Neural cell (in vitro differentiated cells): Measurements from ENCODE around the gene TMEM184C. TPM values are rescaled to one million over a fixed set of nuclear protein-coding genes. Genes with fewer than 3 reads are reported as not detected.

Source experiments
- H2AFZ ChIP-seq: fragments of 200-600, 300-800 bp; sonication (generic), shearing (Covaris generic); 2 replicates; pipeline ENCODE4 v1.6.0; 2014; ENCODE audit warnings: low read depth, mild to moderate bottlenecking, antibody characterized with exemption, low read length, moderate library complexity
- H3F3A ChIP-seq: fragments of 200-600 bp; shearing (Covaris generic); 2 replicates; pipeline ENCODE4 v1.6.1; 2016; ENCODE audit warnings: mild to moderate bottlenecking, moderate library complexity, mixed read lengths, antibody characterized with exemption, low read length; ENCODE audit not compliant: insufficient read depth, poor library complexity, severe bottlenecking
- H3K27ac ChIP-seq: fragments of 200-600, 300-800 bp; sonication (generic), shearing (Covaris generic); 2 replicates; pipeline ENCODE4 v1.5.1; 2014; ENCODE audit warnings: mild to moderate bottlenecking, low read length, moderate library complexity
- H3K27me3 ChIP-seq: fragments of 300-800, 200-600 bp; sonication (generic), shearing (Covaris generic); 2 replicates; pipeline ENCODE4 v1.6.0; 2014; ENCODE audit warnings: mild to moderate bottlenecking, low read depth, low read length, moderate library complexity; ENCODE audit not compliant: insufficient read depth
- H3K36me3 ChIP-seq: fragments of 300-800, 200-600 bp; sonication (generic), shearing (Covaris generic); 2 replicates; pipeline ENCODE4 v1.5.1; 2014; ENCODE audit warnings: mild to moderate bottlenecking, antibody characterized with exemption, low read length, moderate library complexity; ENCODE audit not compliant: insufficient read depth
- H3K4me2 ChIP-seq: fragments of 300-800, 200-600 bp; sonication (generic), shearing (Covaris generic); 2 replicates; pipeline ENCODE4 v1.6.0; 2014; ENCODE audit warnings: mild to moderate bottlenecking, low read length
- H3K4me3 ChIP-seq: fragments of 300-800, 200-600 bp; sonication (generic), shearing (Covaris generic); 2 replicates; pipeline ENCODE4 v1.5.1; 2014; ENCODE audit warnings: mild to moderate bottlenecking, low read length, moderate library complexity
- H3K79me2 ChIP-seq: fragments of 200-600 bp; shearing (Covaris generic); replicated peaks from 2 replicates; pipeline ENCODE4 v1.6.0; 2014; ENCODE audit warnings: mild to moderate bottlenecking, low read length, moderate library complexity; ENCODE audit not compliant: insufficient read depth
- H3K9ac ChIP-seq: fragments of 300-800, 200-600 bp; sonication (generic), shearing (Covaris generic); 2 replicates; pipeline ENCODE4 v1.6.1; 2016; ENCODE audit warnings: mild to moderate bottlenecking, low read length, mixed read lengths
- H3K9me2 ChIP-seq: fragments of 200-600 bp; shearing (Covaris generic); 2 replicates; pipeline ENCODE4 v1.6.1; 2016; ENCODE audit warnings: mild to moderate bottlenecking, low read length, mixed read lengths; ENCODE audit not compliant: insufficient read depth
- H3K9me3 ChIP-seq: fragments of 200-600, 300-800 bp; sonication (generic), shearing (Covaris generic); 2 replicates; pipeline ENCODE4 v1.6.1; 2016; ENCODE audit warnings: mild to moderate bottlenecking, mixed run types, low read length, moderate library complexity, mixed read lengths
- H4K20me1 ChIP-seq: fragments of 200-600 bp; shearing (Covaris generic); 2 replicates; pipeline ENCODE4 v1.6.1; 2016; ENCODE audit warnings: mild to moderate bottlenecking, mixed run types; ENCODE audit not compliant: insufficient read depth
- CTCF ChIP-seq: fragments of 450-650 bp; IDR thresholded peaks from 2 replicates; pipeline ENCODE4 v1.5.1; 2014; ENCODE audit warnings: antibody characterized with exemption, mild to moderate bottlenecking, moderate library complexity; ENCODE audit not compliant: poor library complexity, severe bottlenecking
- EP300 ChIP-seq: fragments of 450-650 bp; conservative IDR thresholded peaks from 2 replicates; pipeline ENCODE4 v1.6.1; 2014; ENCODE audit warnings: antibody characterized with exemption, mild to moderate bottlenecking, moderate library complexity; ENCODE audit not compliant: poor library complexity, severe bottlenecking
- EZH2 ChIP-seq: fragments of 200-600, 300-800 bp; shearing (Covaris generic), sonication (generic); IDR thresholded peaks from 2 replicates; pipeline ENCODE4 v1.6.1; 2014; ENCODE audit warnings: antibody characterized with exemption, low read length, borderline replicate concordance, mild to moderate bottlenecking; ENCODE audit not compliant: insufficient read depth, poor library complexity, severe bottlenecking
- MXI1 ChIP-seq: fragments of 450-650 bp; conservative IDR thresholded peaks from 2 replicates; pipeline ENCODE4 v1.6.1; 2014; ENCODE audit warnings: antibody characterized with exemption, mild to moderate bottlenecking; ENCODE audit not compliant: poor library complexity, severe bottlenecking
- POLR2AphosphoS5 ChIP-seq: IDR thresholded peaks from 2 replicates; pipeline ENCODE4 v1.6.1; 2012
- RAD21 ChIP-seq: fragments of 450-650 bp; conservative IDR thresholded peaks from 2 replicates; pipeline ENCODE4 v1.6.1; 2014; ENCODE audit warnings: antibody characterized with exemption, mild to moderate bottlenecking, moderate library complexity
- REST ChIP-seq: IDR thresholded peaks from 2 replicates; pipeline ENCODE4 v1.6.1; 2012; ENCODE audit warnings: borderline replicate concordance
- SMC3 ChIP-seq: fragments of 450-650 bp; conservative IDR thresholded peaks from 2 replicates; pipeline ENCODE4 v1.6.1; 2014; ENCODE audit warnings: antibody characterized with exemption, mild to moderate bottlenecking, moderate library complexity; ENCODE audit not compliant: poor library complexity
- TAF1 ChIP-seq: IDR thresholded peaks from 2 replicates; pipeline ENCODE4 v1.6.1; 2012; ENCODE audit warnings: low read depth
- polyA plus RNA-seq: library from polyadenylated mRNA; depleted of rRNA; stranded (reverse); fragments of >200 nt; gene quantifications from 2 replicates; pipeline ENCODE4 v1.2.3, GENCODE V29; 2014

TMEM184C gene
- polyA plus RNA-seq, 1 donor from 2014 or later: 48.8 TPM

- Histone ChIP-seq H2AFZ (no peak overlapping the region), H3K4me2 (no peak overlapping the region), H3K4me3 (no peak overlapping the region), H3K9ac (no peak overlapping the region), H3K9me3 (no peaks in the 10 kb centered on the region), H3K27ac (no peak overlapping the region), H3K9me2 (no peaks in the 10 kb centered on the region), H3K27me3 (no peaks in the 10 kb centered on the region), H4K20me1 (no peaks in the 10 kb centered on the region), H3K36me3 (no peaks in the 10 kb centered on the region), H3K79me2 (no peaks in the 10 kb centered on the region), H3F3A (no peaks in the 10 kb centered on the region)
- TF ChIP-seq POLR2AphosphoS5: no peak
- no peak for TF ChIP-seq REST
- TF ChIP-seq RAD21: peak; percentile 65
- TF ChIP-seq MXI1: no peak
- peak; percentile 77 for TF ChIP-seq CTCF
- TF ChIP-seq TAF1: no peak
- TF ChIP-seq EZH2: no peak
- peak; percentile 74 for TF ChIP-seq SMC3
- TF ChIP-seq EP300: no peak
Measured at GRCh38 chr4:147707892-147708672, 90.9 kb downstream of the TMEM184C start.

GRCh38 chr4:147709999-147710398, 92.8 kb downstream of the TMEM184C start:
- H3K9me2 ChIP-seq: no peaks in the 10 kb centered on the region

More at GRCh38 chr4:147709999-147710398, 92.8 kb downstream of the TMEM184C start:
- TF ChIP-seq POLR2AphosphoS5 (no peak), TAF1 (no peak), RAD21 (no peak), EZH2 (no peak), REST (no peak), SMC3 (no peak), MXI1 (no peak), EP300 (no peak), CTCF (no peak)
- Histone ChIP-seq H3F3A (no peaks in the 10 kb centered on the region), H3K27ac (no peak overlapping the region), H3K9ac (no peak overlapping the region), H3K9me3 (no peaks in the 10 kb centered on the region), H4K20me1 (no peaks in the 10 kb centered on the region), H3K36me3 (no peaks in the 10 kb centered on the region), H3K4me3 (no peak overlapping the region), H2AFZ (no peak overlapping the region), H3K27me3 (no peaks in the 10 kb centered on the region), H3K79me2 (no peaks in the 10 kb centered on the region), H3K4me2 (no peak overlapping the region)
